HepG2 (cell line): ENCODE results near the gene CPAMD8.

Source experiments
- ATF7 ChIP-seq, 2 experiments: fragments of 450-650 bp in 1 of 2; sonication (generic) in 1 of 2; formaldehyde crosslinking in 1 of 2; IDR thresholded peaks; 2 replicates each; pipeline versions ENCODE4 v1.4.0 to v1.6.1; 2016 to 2020; ENCODE audit warnings: antibody characterized with exemption in 1 of 2, mild to moderate bottlenecking in 1 of 2, missing genetic modification reagents in 1 of 2
- CREM ChIP-seq, 2 experiments: sonication (generic) in 1 of 2; formaldehyde crosslinking in 1 of 2; IDR thresholded peaks; 2 replicates each; pipeline versions ENCODE4 v1.4.0 to v1.6.1; 2016 to 2020; ENCODE audit warnings: antibody characterized with exemption in 1 of 2, mild to moderate bottlenecking in 1 of 2, missing genetic modification reagents in 1 of 2
- ESRRA ChIP-seq: sonication (generic); formaldehyde crosslinking; IDR thresholded peaks from 2 replicates; pipeline ENCODE4 v1.5.1; 2020; ENCODE audit warnings: mild to moderate bottlenecking, low read depth, missing genetic modification reagents
- FOXK1 ChIP-seq: sonication (generic); formaldehyde crosslinking; IDR thresholded peaks from 2 replicates; pipeline ENCODE4 v1.4.0; 2020; ENCODE audit warnings: low read depth, missing genetic modification reagents, borderline replicate concordance
- HNF4G ChIP-seq, 2 experiments: sonication (generic) in 1 of 2; formaldehyde crosslinking in 1 of 2; IDR thresholded peaks; 2 replicates each; pipeline versions ENCODE4 v1.4.0 to v1.6.1; 2011 to 2020; ENCODE audit warnings: borderline replicate concordance in 2 of 2, low read depth in 2 of 2, mild to moderate bottlenecking in 2 of 2, low read length in 1 of 2, missing genetic modification reagents in 1 of 2, moderate library complexity in 1 of 2
- PAX8 ChIP-seq: sonication (generic); formaldehyde crosslinking; IDR thresholded peaks from 2 replicates; pipeline ENCODE4 v1.8.0; 2022; ENCODE audit warnings: mild to moderate bottlenecking, missing genetic modification reagents, borderline replicate concordance
- RBM39 ChIP-seq: fragments of 200-400 bp; formaldehyde crosslinking; IDR thresholded peaks from one replicate; pipeline ENCODE4 v1.6.1; 2018; ENCODE audit warnings: antibody characterized with exemption, mild to moderate bottlenecking, low read depth, low read length; ENCODE audit not compliant: poor library complexity, severe bottlenecking
- SMC3 ChIP-seq: IDR thresholded peaks from 2 replicates; pipeline ENCODE4 v1.6.1; 2011; ENCODE audit warnings: low read length, improper control_type of control experiment
- ZFP36 ChIP-seq: fragments of 150-350 bp; IDR thresholded peaks from 2 replicates; pipeline ENCODE4 v1.6.1; 2018; ENCODE audit warnings: borderline replicate concordance, low read length, low read depth; ENCODE audit not compliant: partially characterized antibody
- ZSCAN30 ChIP-seq: sonication (generic); formaldehyde crosslinking; IDR thresholded peaks from 2 replicates; pipeline ENCODE4 v1.5.0; 2020; ENCODE audit warnings: mild to moderate bottlenecking, missing genetic modification reagents
- TF ChIP-seq, protein P1 (sequence below): sonication (generic); formaldehyde crosslinking; IDR thresholded peaks from 2 replicates; pipeline ENCODE4 v1.5.0; 2020; ENCODE audit warnings: mild to moderate bottlenecking, missing genetic modification reagents, moderate library complexity

DNA sequence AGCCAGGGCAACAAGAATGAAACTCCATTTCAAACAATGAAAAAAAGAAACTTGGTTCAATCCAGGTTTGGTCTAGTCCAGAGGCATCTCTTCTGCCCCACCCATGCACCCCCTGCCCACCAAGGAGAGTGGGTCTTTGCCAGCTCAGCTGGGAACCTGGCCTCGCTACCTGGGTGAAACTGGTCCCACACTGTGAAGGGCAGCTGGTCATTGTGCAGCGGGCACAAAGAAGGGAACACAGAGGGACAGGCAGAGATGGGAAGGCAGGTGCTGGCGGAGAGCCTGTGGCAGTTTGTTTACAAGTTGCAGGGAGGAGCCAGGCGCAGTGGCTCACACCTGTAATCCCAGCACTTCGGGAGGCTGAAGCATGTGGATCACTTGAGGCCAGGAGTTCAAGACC, 50.2 kb downstream of the CPAMD8 start:
- TF ChIP-seq FOXK1 (CRISPR knock-in tag) (no peak), ZSCAN30 (no peak), ESRRA (CRISPR knock-in tag) (no peak), RBM39 (no peak), ATF7 (IDR thresholded peaks at IDR 0.05) (no peak), ATF7 (CRISPR knock-in tag; IDR thresholded peaks at IDR 0.05) (no peak), ZFP36 (no peak), SMC3 (no peak), CREM (IDR thresholded peaks at IDR 0.05) (no peak), CREM (CRISPR knock-in tag; IDR thresholded peaks at IDR 0.05) (no peak), HNF4G (IDR thresholded peaks at IDR 0.05; ENCODE audit: borderline replicate concordance, low read depth, low read length) (no peak), HNF4G (CRISPR knock-in tag; IDR thresholded peaks at IDR 0.05; ENCODE audit: borderline replicate concordance, low read depth) (no peak), PAX8 (no peak)
- TF ChIP-seq, protein P1, sequence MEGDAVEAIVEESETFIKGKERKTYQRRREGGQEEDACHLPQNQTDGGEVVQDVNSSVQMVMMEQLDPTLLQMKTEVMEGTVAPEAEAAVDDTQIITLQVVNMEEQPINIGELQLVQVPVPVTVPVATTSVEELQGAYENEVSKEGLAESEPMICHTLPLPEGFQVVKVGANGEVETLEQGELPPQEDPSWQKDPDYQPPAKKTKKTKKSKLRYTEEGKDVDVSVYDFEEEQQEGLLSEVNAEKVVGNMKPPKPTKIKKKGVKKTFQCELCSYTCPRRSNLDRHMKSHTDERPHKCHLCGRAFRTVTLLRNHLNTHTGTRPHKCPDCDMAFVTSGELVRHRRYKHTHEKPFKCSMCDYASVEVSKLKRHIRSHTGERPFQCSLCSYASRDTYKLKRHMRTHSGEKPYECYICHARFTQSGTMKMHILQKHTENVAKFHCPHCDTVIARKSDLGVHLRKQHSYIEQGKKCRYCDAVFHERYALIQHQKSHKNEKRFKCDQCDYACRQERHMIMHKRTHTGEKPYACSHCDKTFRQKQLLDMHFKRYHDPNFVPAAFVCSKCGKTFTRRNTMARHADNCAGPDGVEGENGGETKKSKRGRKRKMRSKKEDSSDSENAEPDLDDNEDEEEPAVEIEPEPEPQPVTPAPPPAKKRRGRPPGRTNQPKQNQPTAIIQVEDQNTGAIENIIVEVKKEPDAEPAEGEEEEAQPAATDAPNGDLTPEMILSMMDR (CRISPR knock-in tag) = no peak
